Thoracic aorta (tissue), 2 donors: ENCODE measurements around the gene HPS6. TPM values are rescaled to one million over a fixed set of nuclear protein-coding genes. Genes with fewer than 3 reads are reported as not detected.
A peak's percentile ranks its signal among the peaks of the same experiment; 100 is the strongest.

Experiments used
- ATAC-seq: fragments of 150-250 bp; one replicate; pipeline ENCODE4 v1.8.0; 2017; ENCODE audit warnings: low read depth; ENCODE audit not compliant: insufficient number of reproducible peaks, low FRiP score
- DNase-seq: peaks from one replicate; pipeline ENCODE4 v3.0.0-alpha.2; 2020; ENCODE audit warnings: low spot score
- H3K27ac ChIP-seq, 2 donors: fragments of 200-600 bp; sonication (generic); 1 replicate in 1 of 2; 2 replicates in 1 of 2; pipeline ENCODE4 v1.5.1; 2016; ENCODE audit warnings: mild to moderate bottlenecking in 2 of 2, moderate library complexity in 2 of 2
- H3K27me3 ChIP-seq: fragments of 200-600 bp; sonication (generic); replicated peaks from 2 replicates; pipeline ENCODE4 v1.6.0; 2016; ENCODE audit warnings: mild to moderate bottlenecking; ENCODE audit not compliant: insufficient read depth
- H3K36me3 ChIP-seq: fragments of 200-600 bp; sonication (generic); one replicate; pipeline ENCODE4 v1.5.1; 2016
- H3K4me1 ChIP-seq, 2 donors: fragments of 200-600 bp; sonication (generic); 1 replicate in 1 of 2; 2 replicates in 1 of 2; pipeline versions ENCODE4 v1.5.1 to v1.6.0; 2016; ENCODE audit warnings: low read depth in 2 of 2, mild to moderate bottlenecking in 1 of 2; ENCODE audit not compliant: control insufficient read depth in 1 of 2
- H3K4me3 ChIP-seq: fragments of 200-600 bp; sonication (generic); 2 replicates; pipeline ENCODE4 v1.5.1; 2016; ENCODE audit warnings: mild to moderate bottlenecking
- H3K9me3 ChIP-seq: fragments of 200-600 bp; sonication (generic); 2 replicates; pipeline ENCODE4 v1.5.1; 2016
- CTCF ChIP-seq: fragments of 200-600 bp; sonication (generic); IDR thresholded peaks from one replicate; pipeline ENCODE4 v1.5.1; 2019; ENCODE audit warnings: antibody characterized with exemption
- total RNA-seq, 2 donors: library from RNA; depleted of rRNA; stranded (reverse); fragments of >200 nt; gene quantifications; one replicate each; pipeline versions ENCODE4 v1.1.0 to v1.2.3, GENCODE V29; 2016

Gene HPS6
- total RNA-seq, result 10 to 100 TPM; 21.8 to 22.3 TPM

GRCh38 chr10:102064868-102065560 is at the start of gene HPS6:
Gene HPS6, plus strand, starts transcription at chr10:102065349. Its CDS starts 126 bp downstream, at chr10:102065475.
- peaks cover 18 to 42% of the 10 kb centered on the region in 2 donors for H3K4me1 ChIP-seq
- H3K4me3 ChIP-seq, result peak within 1 kb of the TSS; percentile 98
- TF ChIP-seq CTCF, result peak; percentile 22
- ATAC-seq (peak; percentile 88), DNase-seq (peak; percentile 48)
- H3K27ac ChIP-seq, result peak within 1 kb of the TSS; percentile 93 to 97
- no peaks in the 10 kb centered on the region for H3K27me3 ChIP-seq
- H3K9me3 ChIP-seq, result no peaks in the 10 kb centered on the region
- peaks cover 5% of the 10 kb centered on the region for H3K36me3 ChIP-seq

DNA sequence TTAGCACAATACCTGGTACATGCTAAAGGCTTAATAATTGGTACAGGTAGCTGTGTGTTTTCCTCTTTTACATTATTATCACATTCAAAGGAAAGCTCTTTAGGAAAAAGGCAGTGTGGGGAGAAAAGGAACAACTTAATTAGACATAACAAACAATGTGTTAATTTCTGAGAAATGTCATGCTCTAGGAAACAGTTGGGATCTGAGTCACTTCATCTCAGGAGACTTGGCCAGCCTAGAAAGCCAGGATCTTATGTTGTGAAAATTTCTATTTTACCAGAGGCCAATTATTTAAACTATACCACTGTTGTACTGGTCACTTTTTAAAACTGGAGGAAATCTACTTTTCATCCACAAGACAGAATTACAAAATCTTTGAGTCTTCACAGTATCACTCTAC is 48.7 kb upstream of the HPS6 start:
- Histone ChIP-seq H3K27me3 (no peaks in the 10 kb centered on the region), H3K9me3 (no peaks in the 10 kb centered on the region), H3K27ac (no peak overlapping the region), H3K4me1 (no peaks in the 10 kb centered on the region), H3K36me3 (peaks cover 8% of the 10 kb centered on the region), H3K4me3 (no peak overlapping the region)
- no peak for ATAC-seq
- DNase-seq, result no peak
- TF ChIP-seq CTCF, result no peak

GRCh38 chr10:102017295-102017694 is 47.9 kb upstream of the HPS6 start:
- Histone ChIP-seq H3K4me1 (no peaks in the 10 kb centered on the region), H3K36me3 (peaks cover 16% of the 10 kb centered on the region), H3K27me3 (no peaks in the 10 kb centered on the region), H3K27ac (no peak overlapping the region), H3K4me3 (no peak overlapping the region), H3K9me3 (no peaks in the 10 kb centered on the region)
- TF ChIP-seq CTCF, result no peak
- ATAC-seq, result no peak
- no peak for DNase-seq

GRCh38 chr10:102020938-102021337 is 44.2 kb upstream of the HPS6 start:
- no peaks in the 10 kb centered on the region for H3K27me3 ChIP-seq
- H3K4me3 ChIP-seq, result no peak overlapping the region
- no peak for ATAC-seq
- no peaks in the 10 kb centered on the region for H3K4me1 ChIP-seq
- DNase-seq, result no peak
- TF ChIP-seq CTCF, result no peak
- peaks cover 37% of the 10 kb centered on the region for H3K36me3 ChIP-seq
- no peaks in the 10 kb centered on the region for H3K9me3 ChIP-seq
- H3K27ac ChIP-seq, result no peak overlapping the region

- Histone ChIP-seq H3K4me3 (no peak overlapping the region), H3K27ac (no peak overlapping the region), H3K9me3 (no peaks in the 10 kb centered on the region), H3K36me3 (peaks cover 50% of the 10 kb centered on the region), H3K27me3 (no peaks in the 10 kb centered on the region), H3K4me1 (no peaks in the 10 kb centered on the region)
- TF ChIP-seq CTCF, result no peak
- no peak for DNase-seq
- no peak for ATAC-seq
Observed at GRCh38 chr10:102024799-102025198, 40.4 kb upstream of the HPS6 start.
